Lower leg skin (tissue), 3 donors: ENCODE results near the gene GRN.

ENCODE experiments used
- POLR2A ChIP-seq, 2 donors: fragments of 450-650 bp; IDR thresholded peaks; one replicate each; pipeline ENCODE4 v1.6.1; 2016 to 2017; ENCODE audit warnings: antibody characterized with exemption in 2 of 2, mild to moderate bottlenecking in 1 of 2, moderate library complexity in 1 of 2
- TF ChIP-seq, protein P1 (sequence below), 3 donors: fragments of 450-650 bp; IDR thresholded peaks; one replicate each; pipeline ENCODE4 v1.5.1; 2016; ENCODE audit warnings: antibody characterized with exemption in 3 of 3, mild to moderate bottlenecking in 3 of 3, moderate library complexity in 2 of 3

DNA sequence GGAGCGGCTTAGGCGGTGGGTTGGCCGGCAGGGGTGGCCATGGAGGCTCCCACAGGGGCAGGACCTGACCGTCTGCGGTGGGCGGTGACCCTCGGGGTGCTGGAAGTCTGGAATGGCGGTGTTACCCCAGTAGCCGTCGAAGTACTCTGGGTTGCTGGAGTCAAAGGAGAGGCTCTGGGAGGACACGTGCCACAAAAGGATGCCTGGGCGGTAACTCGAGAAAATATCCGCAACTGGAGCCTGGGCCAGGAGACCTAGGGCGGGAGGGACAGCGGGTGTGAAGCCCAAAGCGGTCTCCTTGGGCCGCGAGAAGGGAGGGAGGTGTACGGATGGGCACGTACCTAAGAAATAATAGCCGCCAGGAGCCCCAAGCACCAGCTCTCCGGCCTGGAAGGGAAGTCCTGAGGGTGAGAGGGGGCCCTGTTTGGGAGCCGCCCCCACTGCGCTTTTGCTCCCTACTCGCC is 39.8 kb downstream of the GRN start:
- TF ChIP-seq, protein P1, sequence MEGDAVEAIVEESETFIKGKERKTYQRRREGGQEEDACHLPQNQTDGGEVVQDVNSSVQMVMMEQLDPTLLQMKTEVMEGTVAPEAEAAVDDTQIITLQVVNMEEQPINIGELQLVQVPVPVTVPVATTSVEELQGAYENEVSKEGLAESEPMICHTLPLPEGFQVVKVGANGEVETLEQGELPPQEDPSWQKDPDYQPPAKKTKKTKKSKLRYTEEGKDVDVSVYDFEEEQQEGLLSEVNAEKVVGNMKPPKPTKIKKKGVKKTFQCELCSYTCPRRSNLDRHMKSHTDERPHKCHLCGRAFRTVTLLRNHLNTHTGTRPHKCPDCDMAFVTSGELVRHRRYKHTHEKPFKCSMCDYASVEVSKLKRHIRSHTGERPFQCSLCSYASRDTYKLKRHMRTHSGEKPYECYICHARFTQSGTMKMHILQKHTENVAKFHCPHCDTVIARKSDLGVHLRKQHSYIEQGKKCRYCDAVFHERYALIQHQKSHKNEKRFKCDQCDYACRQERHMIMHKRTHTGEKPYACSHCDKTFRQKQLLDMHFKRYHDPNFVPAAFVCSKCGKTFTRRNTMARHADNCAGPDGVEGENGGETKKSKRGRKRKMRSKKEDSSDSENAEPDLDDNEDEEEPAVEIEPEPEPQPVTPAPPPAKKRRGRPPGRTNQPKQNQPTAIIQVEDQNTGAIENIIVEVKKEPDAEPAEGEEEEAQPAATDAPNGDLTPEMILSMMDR (IDR thresholded peaks at IDR 0.05): no peak
- no peak for TF ChIP-seq POLR2A (IDR thresholded peaks at IDR 0.05)
